ENCODE results near the gene CRADD.

GRCh38 chr12:93818488-93819049, 141.4 kb downstream of the CRADD start:
- TF ChIP-seq CTCF (IDR thresholded peaks at IDR 0.05 in 8 of 11, conservative IDR thresholded peaks at IDR 0.05 in 3 of 11) (no peak), POLR2A (IDR thresholded peaks at IDR 0.05) (no peak)
